Measurements from ENCODE around the gene CNGA4.

Gene CNGA4, protein sequence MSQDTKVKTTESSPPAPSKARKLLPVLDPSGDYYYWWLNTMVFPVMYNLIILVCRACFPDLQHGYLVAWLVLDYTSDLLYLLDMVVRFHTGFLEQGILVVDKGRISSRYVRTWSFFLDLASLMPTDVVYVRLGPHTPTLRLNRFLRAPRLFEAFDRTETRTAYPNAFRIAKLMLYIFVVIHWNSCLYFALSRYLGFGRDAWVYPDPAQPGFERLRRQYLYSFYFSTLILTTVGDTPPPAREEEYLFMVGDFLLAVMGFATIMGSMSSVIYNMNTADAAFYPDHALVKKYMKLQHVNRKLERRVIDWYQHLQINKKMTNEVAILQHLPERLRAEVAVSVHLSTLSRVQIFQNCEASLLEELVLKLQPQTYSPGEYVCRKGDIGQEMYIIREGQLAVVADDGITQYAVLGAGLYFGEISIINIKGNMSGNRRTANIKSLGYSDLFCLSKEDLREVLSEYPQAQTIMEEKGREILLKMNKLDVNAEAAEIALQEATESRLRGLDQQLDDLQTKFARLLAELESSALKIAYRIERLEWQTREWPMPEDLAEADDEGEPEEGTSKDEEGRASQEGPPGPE

DNA sequence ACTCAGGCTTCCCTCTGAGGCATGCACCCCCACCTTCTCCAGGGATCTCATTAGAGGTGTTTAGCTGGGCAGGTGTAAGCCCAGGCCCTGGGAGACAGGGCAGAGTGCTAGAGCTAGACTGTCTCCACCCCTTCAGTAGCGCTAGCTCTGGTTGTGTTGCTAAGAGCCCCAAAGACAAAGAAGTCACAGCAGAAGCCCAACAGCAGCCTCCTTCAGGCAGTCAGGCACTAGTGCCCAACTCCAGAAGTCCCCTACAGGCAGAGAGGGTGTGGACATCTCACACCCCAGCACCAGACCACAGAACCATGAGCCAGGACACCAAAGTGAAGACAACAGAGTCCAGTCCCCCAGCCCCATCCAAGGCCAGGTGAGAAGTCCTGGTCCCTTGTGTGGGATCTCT, at the start of gene CNGA4:
CNGA4 (plus strand) TSS at position 188 of the 400 bp plus-strand sequence; CDS start at position 306, 118 bp downstream.
- no peak for DNase-seq

DNA sequence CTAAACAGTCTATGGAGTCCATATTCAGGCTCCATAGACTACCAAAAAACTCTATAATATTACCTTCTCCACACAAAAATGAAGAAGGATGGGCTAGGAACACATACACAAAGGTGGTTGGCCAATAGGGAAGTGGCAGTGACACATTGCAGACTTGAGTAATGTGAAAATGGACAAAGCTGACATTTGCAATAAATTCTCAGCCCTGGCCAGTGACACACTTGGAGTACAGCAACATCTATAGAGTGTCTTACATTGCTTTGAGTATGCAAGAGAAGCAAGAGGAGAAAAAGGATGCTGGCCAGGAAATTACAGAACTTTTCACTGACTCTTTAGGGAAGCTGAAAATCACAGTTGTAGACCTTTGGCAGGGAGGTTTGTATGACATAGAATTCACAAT, 47.1 kb upstream of the CNGA4 start:
- DNase-seq = no peak

DNA sequence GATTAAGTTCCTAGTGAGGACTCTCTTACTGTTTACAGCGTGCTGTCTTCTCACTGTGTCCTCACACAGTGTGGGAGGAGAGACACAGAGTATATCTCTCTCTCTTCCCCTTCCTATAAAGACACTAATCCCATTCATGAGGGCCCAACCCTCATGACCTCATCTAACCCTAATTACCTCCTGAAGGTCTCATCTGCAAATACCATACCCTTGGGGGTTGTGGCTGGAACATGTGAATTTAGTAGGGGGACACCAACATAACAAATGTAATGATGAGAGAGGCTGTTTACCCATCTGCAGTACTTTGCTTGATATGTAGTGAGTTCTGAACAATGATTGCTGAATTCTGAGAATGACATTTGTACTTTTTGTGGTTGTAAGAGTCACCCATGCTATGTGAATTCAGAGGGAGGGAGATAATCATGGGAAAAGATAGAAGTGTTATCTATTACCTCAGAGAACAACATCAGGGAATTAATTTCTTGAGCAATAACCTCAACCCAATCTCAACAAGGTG, 44.8 kb upstream of the CNGA4 start:
- DNase-seq = no peak

DNA sequence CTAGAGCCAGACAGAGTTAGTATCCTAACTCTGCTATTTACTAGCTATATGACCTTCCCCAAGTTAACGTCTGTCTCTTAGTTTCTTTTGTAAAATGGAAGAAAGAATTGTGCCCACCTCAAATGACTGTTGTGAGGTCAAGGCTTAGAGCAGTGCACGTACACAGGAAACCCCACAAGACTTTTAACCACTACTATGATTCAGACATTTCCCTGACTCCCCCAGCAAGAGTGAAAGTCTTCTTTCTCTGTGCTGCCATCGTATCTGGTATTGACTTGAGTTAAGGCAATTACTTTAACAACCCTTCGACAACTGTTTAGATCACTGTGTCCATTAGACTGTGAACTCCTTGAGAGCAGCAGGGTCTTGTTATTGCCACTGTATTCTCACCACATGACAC, 42.5 kb upstream of the CNGA4 start:
- DNase-seq = no peak

DNA sequence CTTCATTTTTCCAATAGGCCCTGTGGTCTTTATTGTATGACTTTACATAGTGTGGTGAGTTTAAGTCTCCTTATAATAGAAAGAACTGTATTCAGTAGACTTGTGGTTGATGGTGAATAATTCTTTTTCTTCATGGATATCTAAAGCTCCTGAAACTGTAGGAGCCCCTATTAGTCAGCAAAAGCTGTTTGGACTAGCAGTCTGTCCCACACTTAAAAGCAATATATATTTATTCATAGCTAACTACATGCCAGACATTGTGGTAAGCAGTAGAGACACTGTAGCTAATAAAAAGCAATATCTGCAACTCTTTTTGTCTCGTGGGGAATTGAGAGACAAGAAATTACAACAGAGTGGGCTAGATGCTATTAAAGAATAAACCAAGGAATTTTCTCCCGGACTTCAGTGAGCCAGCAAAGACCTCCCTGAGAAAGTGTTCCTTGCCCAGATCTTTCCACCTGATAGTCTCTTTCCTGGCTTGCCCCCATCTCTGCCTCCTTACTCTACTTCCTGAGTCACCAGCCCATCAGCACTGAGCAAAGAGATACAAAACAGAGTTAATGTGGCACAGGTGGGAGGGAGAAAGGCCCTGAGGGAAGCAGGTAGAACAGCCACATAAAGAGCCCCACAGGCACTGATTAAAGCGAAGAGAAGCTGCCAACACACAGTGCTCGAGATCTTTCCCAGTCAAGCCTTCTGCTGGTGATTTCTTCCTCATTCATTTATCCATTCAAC, 41.3 kb upstream of the CNGA4 start:
- DNase-seq = no peak

DNA sequence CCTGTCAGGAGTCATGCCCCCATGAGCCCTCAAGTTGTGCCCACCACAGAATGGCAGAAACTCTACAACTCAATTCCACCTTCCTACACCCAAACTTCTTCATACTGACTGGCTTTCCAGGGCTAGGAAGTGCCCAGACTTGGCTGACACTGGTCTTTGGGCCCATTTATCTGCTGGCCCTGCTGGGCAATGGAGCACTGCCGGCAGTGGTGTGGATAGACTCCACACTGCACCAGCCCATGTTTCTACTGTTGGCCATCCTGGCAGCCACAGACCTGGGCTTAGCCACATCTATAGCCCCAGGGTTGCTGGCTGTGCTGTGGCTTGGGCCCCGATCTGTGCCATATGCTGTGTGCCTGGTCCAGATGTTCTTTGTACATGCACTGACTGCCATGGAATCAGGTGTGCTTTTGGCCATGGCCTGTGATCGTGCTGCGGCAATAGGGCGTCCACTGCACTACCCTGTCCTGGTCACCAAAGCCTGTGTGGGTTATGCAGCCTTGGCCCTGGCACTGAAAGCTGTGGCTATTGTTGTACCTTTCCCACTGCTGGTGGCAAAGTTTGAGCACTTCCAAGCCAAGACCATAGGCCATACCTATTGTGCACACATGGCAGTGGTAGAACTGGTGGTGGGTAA, 39.6 kb upstream of the CNGA4 start, which contains the start of gene OR52W1:
OR52W1 (plus strand) TSS at position 51 of the 637 bp plus-strand sequence; CDS start at position 51, 0 bp downstream.
- no peak for DNase-seq

DNA sequence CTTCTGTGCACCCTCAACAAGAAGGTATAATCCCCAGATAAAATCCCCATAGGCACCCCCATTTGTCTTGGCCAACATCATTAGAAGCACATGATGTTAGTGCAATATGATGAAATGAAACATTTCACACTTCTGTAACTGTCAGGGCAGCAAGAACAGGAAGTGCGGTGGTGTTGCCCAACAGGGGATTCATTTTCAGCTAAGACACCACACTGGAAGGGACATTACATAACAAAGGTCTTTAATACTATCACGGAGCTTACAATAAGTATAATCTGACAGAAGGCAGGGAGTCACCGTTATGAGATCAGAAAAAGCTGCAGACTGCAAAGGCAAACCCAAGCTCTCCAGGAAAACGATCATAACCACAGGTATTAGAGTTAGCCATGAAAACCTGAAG, 37.9 kb upstream of the CNGA4 start:
- DNase-seq = no peak

DNA sequence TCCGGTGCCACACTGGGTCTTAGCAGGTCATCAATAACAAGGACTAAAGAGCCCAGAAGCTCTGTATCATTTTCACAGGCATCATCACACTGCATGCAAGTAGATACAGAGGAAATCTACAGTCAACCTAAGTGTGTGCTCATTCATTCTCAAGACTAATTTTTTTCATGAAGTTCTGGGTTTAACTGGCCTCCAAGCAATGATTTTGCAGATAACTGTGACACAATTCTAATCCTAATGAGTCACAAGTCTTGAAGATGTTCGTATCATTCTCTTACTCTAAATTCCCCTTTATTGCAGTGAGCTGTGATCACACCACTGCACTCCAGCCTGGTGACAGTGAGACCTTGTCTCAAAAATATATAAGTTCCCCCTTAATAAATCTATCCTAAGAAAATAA, 37.4 kb upstream of the CNGA4 start:
- no peak for DNase-seq

DNA sequence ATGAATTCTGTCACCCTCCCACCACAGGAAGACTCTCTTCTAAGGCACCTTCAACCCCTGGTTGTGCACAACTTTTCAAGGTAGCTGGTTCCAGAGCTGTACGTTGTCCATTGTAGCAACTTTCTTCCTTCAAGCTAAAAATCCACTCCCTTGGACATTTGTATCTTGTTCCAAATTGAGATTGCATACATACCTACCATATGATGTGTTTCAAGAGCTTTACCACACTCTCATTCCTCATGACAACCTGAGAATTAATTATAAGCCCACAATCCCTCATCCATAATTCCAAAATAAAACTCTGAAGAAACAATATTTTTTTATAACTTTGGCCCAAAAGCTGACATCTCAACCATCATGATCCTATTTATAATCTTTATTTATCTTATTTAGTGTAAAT, 36.8 kb upstream of the CNGA4 start:
- DNase-seq = no peak

DNA sequence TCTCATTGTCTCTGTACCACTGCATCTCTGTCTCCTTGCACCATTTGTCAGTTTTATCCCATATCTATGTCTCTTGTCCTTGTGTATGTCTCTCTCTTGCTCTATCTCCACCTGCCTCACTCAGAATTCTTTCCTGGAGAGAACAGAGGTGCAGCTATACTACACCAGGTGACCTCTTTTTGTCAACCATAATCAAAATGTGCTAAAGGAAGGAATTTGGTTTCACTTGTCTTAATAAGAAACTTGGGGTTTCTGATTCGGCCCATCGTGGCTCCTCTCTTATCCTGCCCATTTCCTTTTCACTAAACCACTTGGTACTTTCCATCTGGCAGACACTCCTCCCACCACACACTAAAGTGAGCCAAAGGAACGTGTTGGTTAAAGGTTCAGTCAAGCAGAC, 35.6 kb upstream of the CNGA4 start:
- DNase-seq = no peak

DNA sequence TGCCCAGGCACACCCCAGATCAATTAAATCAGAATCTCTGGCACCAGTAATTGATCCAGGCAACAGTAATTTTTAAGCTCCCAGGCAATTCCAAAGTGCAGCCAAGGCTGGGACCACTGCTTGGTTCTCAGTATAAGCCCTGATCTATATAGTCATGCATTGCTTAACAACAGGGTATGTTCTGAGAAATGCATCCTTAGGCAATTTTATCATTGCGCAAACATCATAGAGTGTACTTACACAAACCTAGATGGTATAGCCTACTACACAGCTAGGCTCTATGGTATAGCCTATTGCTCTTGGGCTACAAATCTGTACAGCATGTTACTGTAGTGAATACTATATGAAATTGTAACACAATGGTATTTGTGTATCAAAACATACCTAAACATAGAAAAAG, 34.2 kb upstream of the CNGA4 start:
- DNase-seq = no peak

DNA sequence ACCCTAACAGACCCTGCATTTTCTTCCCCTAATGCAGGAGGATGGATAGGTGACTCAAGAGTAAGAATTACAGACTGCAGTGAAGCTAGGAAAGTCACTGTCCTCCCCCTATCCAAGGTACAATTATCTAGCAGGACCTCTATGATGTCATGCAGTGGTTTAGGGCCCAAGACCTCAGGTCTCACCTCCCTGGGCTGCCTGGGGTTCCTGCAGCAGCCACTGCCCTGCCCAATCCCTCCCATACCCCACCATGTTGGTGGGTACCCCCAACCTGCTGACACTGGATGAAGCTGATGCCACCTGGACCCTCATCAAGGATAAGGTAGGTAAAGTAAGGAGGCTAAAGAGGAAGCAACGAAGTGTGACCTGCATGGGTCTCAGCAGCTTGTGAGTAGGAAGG, 33.5 kb upstream of the CNGA4 start, which contains the start of gene C11orf42:
C11orf42 (plus strand) TSS at position 192 of the 400 bp plus-strand sequence; CDS start at position 251, 59 bp downstream.
- DNase-seq = no peak

DNA sequence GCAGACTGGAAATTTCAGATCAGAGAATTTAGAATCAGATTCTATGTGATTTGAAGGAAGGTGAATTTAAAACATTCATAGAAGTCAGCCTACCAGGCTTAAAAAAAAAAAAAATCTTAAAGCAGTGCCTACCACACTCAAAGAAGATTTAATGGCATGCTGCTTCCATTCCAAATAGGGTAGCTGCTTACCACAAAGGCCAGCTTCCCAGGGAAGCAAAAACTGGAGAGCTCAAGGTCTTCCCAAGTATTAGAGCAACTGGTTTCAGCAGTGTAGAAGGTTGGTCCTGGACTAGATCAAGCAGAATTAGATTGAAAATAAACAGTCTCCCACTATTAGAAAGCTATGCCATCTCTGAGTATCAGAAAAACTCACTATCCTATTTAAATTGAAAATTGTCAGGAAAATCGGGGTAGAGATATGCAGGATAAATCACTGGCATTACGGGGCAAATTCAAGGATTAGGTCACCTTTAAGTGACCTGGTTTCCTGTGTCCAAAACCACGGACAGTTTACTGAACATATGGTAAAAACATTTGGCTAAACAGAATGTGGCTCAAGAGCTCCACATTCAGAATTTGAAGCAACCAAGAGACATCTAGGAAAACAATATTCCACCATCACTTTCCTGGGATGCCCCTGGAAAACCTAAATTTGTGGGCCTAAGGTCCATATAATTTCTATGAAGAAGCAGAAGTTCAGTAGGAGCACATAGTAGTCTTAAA, 32.3 kb upstream of the CNGA4 start:
- no peak for DNase-seq

DNA sequence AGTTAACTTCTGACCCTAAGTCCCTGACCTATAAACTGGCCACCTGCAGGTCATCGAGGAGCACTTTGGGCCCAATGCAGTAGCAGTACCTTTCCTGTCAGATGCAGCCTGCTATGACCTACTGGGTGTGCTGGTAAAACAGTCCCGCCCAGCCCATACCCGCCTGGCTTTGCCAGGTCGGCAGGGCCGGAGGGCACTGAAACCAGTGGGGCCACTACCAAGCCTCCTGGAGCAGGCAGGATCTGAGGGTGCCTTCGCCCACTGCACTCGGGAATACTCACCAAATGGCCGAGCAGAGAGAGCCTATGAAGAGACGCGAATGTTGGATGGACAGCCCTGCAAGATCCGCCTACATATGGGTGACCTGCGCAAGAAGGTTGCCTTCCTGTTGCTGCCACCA, 29.1 kb upstream of the CNGA4 start:
- no peak for DNase-seq

DNA sequence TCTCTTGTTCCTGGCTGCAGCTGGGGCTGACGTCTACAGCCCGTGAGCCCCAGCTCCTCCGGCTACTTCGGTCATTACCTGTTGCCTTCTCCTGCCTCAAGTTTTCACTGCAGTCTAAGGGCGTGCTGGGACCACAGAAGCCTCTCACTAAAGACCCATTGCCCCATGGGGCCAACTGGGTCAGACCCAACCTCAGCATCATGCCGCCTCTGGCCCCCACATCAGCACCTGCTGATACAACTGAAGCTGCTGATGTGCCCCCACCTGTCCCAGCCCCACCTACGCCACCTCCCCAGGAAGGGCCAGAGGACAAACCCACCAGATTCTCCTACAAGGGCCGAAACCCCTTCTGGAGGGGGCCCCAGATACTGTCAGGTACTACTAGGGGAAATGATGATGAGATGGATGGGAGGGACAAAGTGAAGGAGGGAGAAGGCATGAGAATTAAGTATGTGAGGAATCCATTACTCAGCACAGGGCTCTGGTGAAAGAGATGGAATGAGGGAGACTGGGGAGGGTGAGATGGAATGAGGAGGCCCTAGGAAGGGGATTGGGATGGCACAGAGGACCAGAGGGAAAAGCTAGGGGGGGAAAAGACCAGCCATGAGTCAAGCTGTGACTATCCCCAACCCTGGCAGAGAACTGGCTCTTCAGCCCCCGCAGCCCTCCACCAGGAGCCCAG, 28.5 kb upstream of the CNGA4 start:
- no peak for DNase-seq

DNA sequence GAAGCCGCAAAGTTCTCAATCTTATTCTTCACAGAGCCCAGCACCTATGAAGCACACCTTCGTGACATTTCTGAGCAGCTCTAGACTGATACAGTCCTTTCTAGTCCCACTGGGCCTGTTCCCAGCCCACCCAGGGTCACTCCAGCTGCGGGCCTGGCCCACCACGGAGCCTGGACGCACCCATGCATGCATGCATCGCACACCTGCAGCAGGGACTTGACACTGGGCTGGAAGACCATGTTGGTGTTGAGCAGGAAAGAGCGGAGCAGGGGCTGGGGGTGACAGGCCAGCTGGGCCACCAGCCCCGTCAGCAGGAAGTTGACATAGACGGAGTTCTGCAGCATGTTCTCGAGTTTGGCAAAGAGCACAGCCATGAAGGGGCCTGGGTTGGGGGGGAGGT, 24.4 kb upstream of the CNGA4 start:
- DNase-seq = no peak

DNA sequence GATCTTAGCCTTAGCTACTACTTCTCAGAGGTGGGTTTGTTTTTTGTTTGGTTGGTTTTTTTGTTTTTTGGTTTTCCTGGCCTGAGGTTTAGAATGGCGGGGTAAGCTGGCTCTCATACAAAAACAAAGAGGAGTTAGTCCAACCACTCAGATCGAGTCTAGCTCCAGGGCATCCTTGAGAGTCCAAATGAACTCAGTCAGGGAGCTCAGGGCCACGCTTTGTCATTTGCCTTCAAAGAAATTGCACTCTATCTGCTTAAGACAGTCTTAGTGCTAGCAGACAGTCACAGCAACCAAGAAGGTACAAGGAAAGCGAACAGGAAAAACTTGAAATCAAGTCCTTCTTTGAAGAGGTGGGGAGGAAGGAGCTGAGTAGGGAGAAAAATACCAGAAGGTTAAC, 22.4 kb upstream of the CNGA4 start:
- no peak for DNase-seq

DNA sequence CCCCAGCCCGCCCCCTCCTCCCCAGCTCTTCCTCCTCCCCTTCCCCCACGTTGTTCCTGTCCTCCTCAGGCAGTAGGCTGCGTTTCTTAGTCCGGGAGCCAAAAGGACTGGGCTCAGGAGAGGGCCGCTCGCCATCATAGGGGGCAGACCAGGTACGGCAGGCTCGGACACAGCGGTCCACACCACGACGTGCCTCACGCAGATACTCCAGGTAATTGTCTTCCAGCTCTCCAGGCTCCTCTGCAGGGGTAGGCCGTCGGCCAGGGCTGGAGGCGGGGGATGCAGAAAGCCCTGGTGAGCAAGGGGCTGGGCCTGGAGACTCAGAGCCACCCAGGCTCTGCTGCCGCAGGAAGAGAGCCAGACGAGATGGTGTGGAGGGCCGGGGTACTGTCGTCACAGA, 21.2 kb upstream of the CNGA4 start:
- DNase-seq = no peak

DNA sequence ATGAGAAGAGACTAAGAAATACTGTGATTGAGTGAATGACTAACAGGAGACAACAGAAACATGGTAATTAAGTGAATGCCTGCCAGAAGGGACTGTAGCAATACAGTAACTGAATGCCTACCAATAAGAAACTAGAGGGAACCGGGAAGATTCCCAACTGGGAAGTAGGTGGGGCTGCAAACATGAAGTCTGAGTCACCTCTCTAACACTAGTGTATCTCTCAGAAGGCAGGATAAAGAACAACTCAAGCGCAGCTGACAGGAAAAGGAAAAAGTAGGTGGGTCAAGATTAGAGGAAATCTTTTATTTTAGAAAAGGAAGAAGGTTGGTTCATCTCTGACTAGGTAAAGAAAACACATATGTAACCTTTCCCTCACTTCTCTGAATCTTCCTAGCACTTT, 19.5 kb upstream of the CNGA4 start:
- no peak for DNase-seq

DNA sequence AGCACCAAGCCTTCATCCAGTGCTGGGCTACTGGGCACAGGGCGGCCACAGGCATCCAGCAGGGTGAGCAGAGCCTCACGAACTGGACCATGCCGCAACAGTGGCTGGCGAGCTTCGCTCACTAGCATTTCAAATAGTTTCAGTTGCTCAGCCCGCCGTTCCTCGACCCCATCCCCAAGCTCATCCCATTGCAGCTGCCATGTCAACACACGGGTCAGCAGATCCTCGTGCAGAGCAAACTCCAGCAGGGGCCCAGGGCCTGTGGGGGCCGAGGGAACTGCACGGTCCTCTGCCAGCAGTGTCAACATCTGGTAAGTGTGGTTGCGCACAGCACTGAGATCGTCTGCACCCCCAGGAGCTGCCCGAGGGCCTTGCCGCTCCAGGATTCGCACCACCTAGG, 15.0 kb upstream of the CNGA4 start:
- no peak for DNase-seq

DNA sequence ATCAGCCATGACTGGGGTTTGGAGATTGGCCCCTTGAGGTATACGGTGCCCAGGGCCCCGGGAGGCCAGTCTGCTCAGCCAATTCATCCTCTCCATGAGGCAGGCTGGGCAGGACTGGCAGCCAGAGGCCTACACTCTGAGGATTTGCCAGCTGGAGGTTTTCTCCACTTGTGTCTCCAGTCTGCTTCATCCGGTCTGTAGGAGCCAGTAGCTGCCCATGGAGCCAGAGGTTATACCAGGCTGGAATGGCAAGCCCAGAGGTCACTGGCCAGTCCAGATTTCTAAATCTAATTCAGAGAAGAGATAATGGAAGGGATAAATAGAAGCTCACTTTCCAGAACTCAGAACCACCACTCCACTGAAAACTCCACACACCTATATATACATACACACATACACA, 14.5 kb upstream of the CNGA4 start:
- no peak for DNase-seq

DNA sequence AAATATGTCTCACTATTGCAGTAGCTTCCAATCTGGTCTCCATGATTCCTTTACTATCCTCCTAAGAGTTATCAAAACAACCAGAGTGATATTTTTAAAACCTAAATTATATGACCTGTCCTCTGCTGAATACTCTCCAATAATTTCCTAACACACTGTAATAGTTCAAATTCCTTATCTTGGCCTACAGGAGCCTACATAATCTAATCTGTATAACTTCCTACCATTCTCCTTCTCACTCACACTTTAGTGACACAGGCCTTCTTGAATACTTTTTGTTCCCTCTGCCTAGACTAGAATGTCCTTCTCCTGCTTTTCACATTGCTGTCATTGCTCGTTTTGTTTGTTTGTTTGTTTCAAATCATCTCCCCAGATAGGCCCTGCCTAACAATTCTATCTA, 13.9 kb upstream of the CNGA4 start:
- no peak for DNase-seq

All from NCI-H524 (cell line).